ENCODE measurements around the gene PNMT. TPM values are rescaled to one million over a fixed set of nuclear protein-coding genes. Genes with fewer than 3 reads are reported as not detected.

PNMT gene
- total and polyA plus RNA-seq, 2 of the 13 experiments (the other 11 are each of a cell fraction or from before 2014, with no cell fraction given): 0.25 TPM; not detected in 1

DNA sequence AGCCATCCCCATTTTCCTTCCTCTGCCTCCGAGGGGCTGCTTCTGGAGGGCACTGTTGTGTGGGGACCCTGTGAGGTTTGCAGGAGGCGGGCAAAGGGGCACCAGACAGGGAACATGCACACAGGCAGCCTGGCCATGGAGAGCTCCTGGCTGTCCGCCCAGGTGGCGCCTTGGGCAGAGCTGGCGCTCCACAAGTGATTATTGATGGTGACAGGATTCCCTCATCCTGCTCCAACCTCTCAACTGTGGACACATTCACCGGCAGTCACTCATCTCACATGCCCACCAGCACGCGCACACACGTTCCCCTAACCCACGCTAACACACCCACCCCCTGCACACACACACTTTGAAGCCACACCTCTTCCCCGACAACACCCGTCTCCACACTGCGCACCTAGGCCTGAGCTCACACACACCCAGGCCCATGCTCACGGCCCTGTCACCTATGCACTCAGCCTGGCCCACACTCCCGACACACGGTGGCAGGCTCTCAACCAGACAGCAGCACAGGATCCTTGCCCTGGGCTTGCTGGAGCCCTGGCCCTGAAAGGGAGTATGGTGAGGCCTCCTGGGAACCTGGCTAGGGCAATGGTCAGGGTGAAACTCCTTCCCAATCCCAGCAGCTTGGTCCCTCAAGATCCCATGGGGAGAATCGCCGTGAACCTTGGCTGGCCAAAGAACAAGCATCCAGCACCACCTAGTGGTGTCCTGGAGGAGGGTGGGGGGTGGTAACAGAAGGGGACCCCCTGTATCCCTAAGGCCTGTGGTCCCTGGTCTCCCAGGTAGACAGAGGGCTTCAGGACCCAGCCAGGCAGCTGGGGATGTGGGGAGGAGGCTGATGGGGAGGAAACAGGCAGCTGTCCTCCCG lies 3.6 kb downstream of the PNMT start (continued):
- TF ChIP-seq ELK4 (CRISPR knock-in tag; IDR thresholded peaks at IDR 0.05; ENCODE audit: borderline replicate concordance): no peak
- TF ChIP-seq SRSF9 (IDR thresholded peaks at IDR 0.05; ENCODE audit: borderline replicate concordance, insufficient read depth, low read depth, low read length, poor library complexity, severe bottlenecking): no peak
- no peak for TF ChIP-seq CREB3 (CRISPR knock-in tag; IDR thresholded peaks at IDR 0.05)
- no peak for TF ChIP-seq GZF1 (CRISPR knock-in tag; IDR thresholded peaks at IDR 0.05)
- TF ChIP-seq ZNF75D (CRISPR knock-in tag; IDR thresholded peaks at IDR 0.05; ENCODE audit: borderline replicate concordance): no peak
- TF ChIP-seq HMGXB4 (CRISPR knock-in tag; IDR thresholded peaks at IDR 0.05; ENCODE audit: borderline replicate concordance in 1 of 2, low read depth in 1 of 2): peak; percentile 75 to 92
- TF ChIP-seq ZNF7 (CRISPR knock-in tag; IDR thresholded peaks at IDR 0.05): no peak
- peak; percentile 91; the same call in 1 of the 2 replicates for TF ChIP-seq ZNF691 (CRISPR knock-in tag; IDR thresholded peaks at IDR 0.05; ENCODE audit: borderline replicate concordance, low read depth)
- no peak for TF ChIP-seq RFX1 (IDR thresholded peaks at IDR 0.05)
- no peak for TF ChIP-seq SSRP1 (CRISPR knock-in tag; IDR thresholded peaks at IDR 0.05)
- TF ChIP-seq ZNF446 (CRISPR knock-in tag; IDR thresholded peaks at IDR 0.05): no peak
- TF ChIP-seq ZSCAN29 (CRISPR knock-in tag; conservative IDR thresholded peaks at IDR 0.05): no peak
- TF ChIP-seq TERF1 (CRISPR knock-in tag; IDR thresholded peaks at IDR 0.05): no peak
- TF ChIP-seq NBN (conservative IDR thresholded peaks at IDR 0.05): no peak
- TF ChIP-seq PRPF4 (IDR thresholded peaks at IDR 0.05; ENCODE audit: low read depth, low read length, poor library complexity, severe bottlenecking): no peak
- TF ChIP-seq ZNF569 (CRISPR knock-in tag; IDR thresholded peaks at IDR 0.05; ENCODE audit: borderline replicate concordance): no peak
- TF ChIP-seq ZFP36 (IDR thresholded peaks at IDR 0.05; ENCODE audit: borderline replicate concordance, low read depth, low read length, partially characterized antibody): no peak
- TF ChIP-seq, protein P1, sequence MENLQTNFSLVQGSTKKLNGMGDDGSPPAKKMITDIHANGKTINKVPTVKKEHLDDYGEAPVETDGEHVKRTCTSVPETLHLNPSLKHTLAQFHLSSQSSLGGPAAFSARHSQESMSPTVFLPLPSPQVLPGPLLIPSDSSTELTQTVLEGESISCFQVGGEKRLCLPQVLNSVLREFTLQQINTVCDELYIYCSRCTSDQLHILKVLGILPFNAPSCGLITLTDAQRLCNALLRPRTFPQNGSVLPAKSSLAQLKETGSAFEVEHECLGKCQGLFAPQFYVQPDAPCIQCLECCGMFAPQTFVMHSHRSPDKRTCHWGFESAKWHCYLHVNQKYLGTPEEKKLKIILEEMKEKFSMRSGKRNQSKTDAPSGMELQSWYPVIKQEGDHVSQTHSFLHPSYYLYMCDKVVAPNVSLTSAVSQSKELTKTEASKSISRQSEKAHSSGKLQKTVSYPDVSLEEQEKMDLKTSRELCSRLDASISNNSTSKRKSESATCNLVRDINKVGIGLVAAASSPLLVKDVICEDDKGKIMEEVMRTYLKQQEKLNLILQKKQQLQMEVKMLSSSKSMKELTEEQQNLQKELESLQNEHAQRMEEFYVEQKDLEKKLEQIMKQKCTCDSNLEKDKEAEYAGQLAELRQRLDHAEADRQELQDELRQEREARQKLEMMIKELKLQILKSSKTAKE (CRISPR knock-in tag; IDR thresholded peaks at IDR 0.05; ENCODE audit: borderline replicate concordance): peak; percentile 60; the same call in 1 of the 2 replicates
- peak; percentile 86 for TF ChIP-seq RAD21 (CRISPR knock-in tag; IDR thresholded peaks at IDR 0.05)
